ENCODE measurements around the gene FAM72B.
"Not testable (repeated sequence)": the region's sequence is repeated elsewhere in the genome, so short reads cannot be mapped to it uniquely, and the experiment has no call there.

Gene FAM72B

GRCh38 chr1:121200232-121200631 is 16.1 kb upstream of the FAM72B start:
- DNase-seq (ENCODE audit: low read depth in 2 of 2): not testable (repeated sequence)

- not testable (repeated sequence) for DNase-seq (ENCODE audit: low read depth in 2 of 2)
Measured at GRCh38 chr1:121199763-121200162, 15.6 kb upstream of the FAM72B start.

GRCh38 chr1:121197095-121197882 is 13.1 kb upstream of the FAM72B start:
- DNase-seq (ENCODE audit: low read depth in 2 of 2): not testable (repeated sequence)

- not testable (repeated sequence) for DNase-seq (ENCODE audit: low read depth in 2 of 2)
Measured at GRCh38 chr1:121192512-121192911, 8.4 kb upstream of the FAM72B start.

DNA sequence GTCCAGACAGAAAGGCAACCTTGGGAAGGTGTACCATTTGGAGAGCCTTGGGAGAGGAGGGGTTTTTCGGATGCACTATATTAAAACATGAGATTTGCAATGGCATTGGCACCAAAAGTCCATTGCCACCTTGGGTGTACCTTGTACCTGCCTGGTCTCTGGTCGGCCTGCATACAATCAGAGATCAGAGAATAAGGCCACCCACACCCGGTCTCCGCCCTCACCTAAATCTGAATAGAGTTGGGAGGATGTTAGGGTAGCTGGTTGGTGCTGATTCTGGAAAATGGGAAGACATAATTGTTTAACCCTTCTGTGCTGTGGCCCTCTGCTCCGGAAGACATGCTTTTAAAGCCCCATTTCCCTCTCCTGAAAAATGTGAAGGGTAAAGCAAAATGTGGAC is 3.8 kb upstream of the FAM72B start:
- not testable (repeated sequence) for DNase-seq (ENCODE audit: low read depth in 2 of 2)

- not testable (repeated sequence) for DNase-seq (ENCODE audit: low read depth in 2 of 2)
Measured at GRCh38 chr1:121186191-121186590, 2.1 kb upstream of the FAM72B start.

- not testable (repeated sequence) for DNase-seq (ENCODE audit: low read depth in 2 of 2)
Measured at GRCh38 chr1:121185140-121185708, 1.1 kb upstream of the FAM72B start.

- not testable (repeated sequence) for DNase-seq (ENCODE audit: low read depth in 2 of 2)
Measured at GRCh38 chr1:121183867-121184266, 273 bp downstream of the FAM72B start.

DNA sequence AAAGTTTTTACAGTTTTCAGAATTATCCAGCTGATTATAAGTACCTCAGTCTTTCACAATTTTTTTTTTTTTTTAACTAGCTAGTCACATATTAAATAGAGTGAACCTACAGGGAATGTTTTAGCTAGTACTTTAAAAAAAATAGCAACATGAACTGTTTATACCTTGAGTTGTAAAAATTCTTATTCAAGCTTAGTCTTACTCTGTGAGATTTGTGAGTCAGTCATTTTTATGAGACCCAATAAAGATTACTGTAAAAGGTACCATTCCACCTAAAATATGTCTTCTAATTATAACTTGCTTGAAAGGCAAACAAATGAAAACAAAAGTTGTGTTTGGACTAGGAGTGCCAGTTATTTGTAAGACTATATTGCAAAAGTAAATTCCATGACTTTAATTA is 5.9 kb downstream of the FAM72B start:
- not testable (repeated sequence) for DNase-seq (ENCODE audit: low read depth in 2 of 2)

- DNase-seq (ENCODE audit: low read depth in 2 of 2): not testable (repeated sequence)
Measured at GRCh38 chr1:121176649-121177048, 7.5 kb downstream of the FAM72B start.

DNA sequence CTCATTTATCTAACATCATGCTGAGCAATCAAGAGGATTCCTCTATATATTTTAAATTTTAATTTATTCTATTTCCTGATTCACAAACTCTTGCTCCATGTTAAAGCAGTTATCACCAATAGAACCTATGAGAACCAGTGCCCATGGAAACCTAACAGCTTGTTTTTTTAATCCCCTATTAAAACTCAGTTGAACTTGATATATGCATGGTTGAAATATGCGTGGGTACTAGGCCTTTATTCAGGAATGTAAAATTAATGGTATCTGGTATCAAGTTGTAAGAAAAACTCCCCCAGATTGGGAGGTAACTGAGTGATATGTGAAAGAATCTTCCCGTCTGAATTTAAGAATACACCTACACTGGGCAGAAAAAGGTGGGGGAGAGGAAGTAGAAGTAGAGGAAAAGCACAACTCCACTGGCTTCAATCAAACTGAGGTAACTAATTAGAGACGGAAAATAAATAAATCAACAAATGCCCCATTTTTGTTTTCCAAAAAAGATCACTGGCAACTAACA is 15.9 kb downstream of the FAM72B start:
- not testable (repeated sequence) for DNase-seq (ENCODE audit: low read depth in 2 of 2)

- DNase-seq (ENCODE audit: low read depth in 2 of 2): not testable (repeated sequence)
Measured at GRCh38 chr1:121167225-121167738, 16.9 kb downstream of the FAM72B start.

DNA sequence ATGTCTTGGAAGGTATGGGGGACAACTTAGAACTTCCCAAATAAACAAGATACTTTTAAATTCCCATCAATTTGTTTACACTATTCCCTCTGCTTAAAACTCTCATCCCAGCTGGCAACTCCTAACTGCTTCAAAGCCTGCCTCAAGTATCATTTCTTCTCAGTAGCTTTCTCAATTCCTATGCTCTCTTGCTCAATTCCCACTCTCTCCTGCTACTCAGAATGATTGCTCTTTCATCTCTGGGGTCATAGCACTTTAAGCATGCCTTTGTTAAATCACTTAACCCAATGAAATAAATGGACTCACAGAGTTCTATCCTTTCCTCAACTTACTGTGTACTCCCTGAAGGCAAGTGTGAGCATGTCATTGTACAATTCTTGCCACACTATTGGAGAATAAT is 18.8 kb downstream of the FAM72B start:
- not testable (repeated sequence) for DNase-seq (ENCODE audit: low read depth in 2 of 2)

- not testable (repeated sequence) for DNase-seq (ENCODE audit: low read depth in 2 of 2)
Measured at GRCh38 chr1:121163850-121164757, 20.0 kb downstream of the FAM72B start.

GRCh38 chr1:121161199-121161901 is 22.8 kb downstream of the FAM72B start:
- DNase-seq (ENCODE audit: low read depth in 2 of 2): not testable (repeated sequence)

GRCh38 chr1:121160118-121160517 is 24.0 kb downstream of the FAM72B start:
- not testable (repeated sequence) for DNase-seq (ENCODE audit: low read depth in 2 of 2)

- DNase-seq (ENCODE audit: low read depth in 2 of 2): not testable (repeated sequence)
Measured at GRCh38 chr1:121157609-121158008, 26.5 kb downstream of the FAM72B start.

- not testable (repeated sequence) for DNase-seq (ENCODE audit: low read depth in 2 of 2)
Measured at GRCh38 chr1:121156958-121157603, 27.1 kb downstream of the FAM72B start.

- not testable (repeated sequence) for DNase-seq (ENCODE audit: low read depth in 2 of 2)
Measured at GRCh38 chr1:121155671-121156358, 28.3 kb downstream of the FAM72B start.

DNA sequence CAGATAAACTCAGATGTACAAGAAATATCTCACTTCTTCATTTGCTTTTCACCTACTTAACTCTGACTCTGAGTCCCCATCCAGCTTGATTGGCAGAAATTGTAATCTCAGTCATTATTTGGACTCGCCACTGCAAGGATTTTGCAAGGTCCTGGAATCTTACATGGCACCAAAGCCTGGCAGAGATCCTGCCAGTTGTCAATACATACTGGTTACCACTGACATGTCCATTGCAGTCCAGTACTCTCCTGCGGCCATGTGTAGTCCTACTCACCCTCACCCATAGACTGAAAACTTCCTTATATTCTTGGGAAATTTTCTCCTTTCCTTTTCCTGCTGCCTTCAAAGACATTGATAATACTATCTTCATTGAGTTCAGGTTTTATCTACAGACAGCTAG is 29.3 kb downstream of the FAM72B start:
- DNase-seq (ENCODE audit: low read depth in 2 of 2): not testable (repeated sequence)

All from stimulated activated CD4-positive, alpha-beta T cell treated with anti-CD3 and anti-CD28 coated beads, Interleukin-1b, Interleukin-23, amount 100 ng/mL, for 1 hour (primary cell).